Neuronal stem cell (in vitro differentiated cells): ENCODE data around the gene UBE2E1.
A peak's percentile ranks its signal among the peaks of the same experiment; 100 is the strongest.

Source experiments
- DNase-seq: peaks from one replicate; pipeline ENCODE4 v3.0.0-alpha.2; 2013; ENCODE audit warnings: low spot score
- H2AFZ ChIP-seq: one replicate; pipeline ENCODE4 v1.6.1; 2013; ENCODE audit warnings: mild to moderate bottlenecking, low read length, inconsistent platforms
- H2AK5ac ChIP-seq: 2 replicates; pipeline ENCODE4 v1.6.1; 2013; ENCODE audit warnings: low read depth, mild to moderate bottlenecking, inconsistent platforms, low read length, moderate library complexity, mixed read lengths
- H2BK120ac ChIP-seq: 2 replicates; pipeline ENCODE4 v1.6.1; 2013; ENCODE audit warnings: low read depth, mild to moderate bottlenecking, inconsistent platforms, low read length, moderate library complexity, mixed read lengths
- H2BK12ac ChIP-seq: one replicate; pipeline ENCODE4 v1.6.1; 2013; ENCODE audit warnings: low read length, inconsistent platforms
- H2BK15ac ChIP-seq: 2 replicates; pipeline ENCODE4 v1.6.1; 2013; ENCODE audit warnings: mild to moderate bottlenecking, low read length, inconsistent platforms, mixed read lengths
- H2BK5ac ChIP-seq: one replicate; pipeline ENCODE4 v1.6.1; 2013; ENCODE audit warnings: inconsistent platforms, mild to moderate bottlenecking, low read length, moderate library complexity
- H3K14ac ChIP-seq: one replicate; pipeline ENCODE4 v1.6.1; 2013; ENCODE audit warnings: low read length, inconsistent platforms
- H3K18ac ChIP-seq: 2 replicates; pipeline ENCODE4 v1.6.1; 2013; ENCODE audit warnings: low read length, inconsistent platforms
- H3K23ac ChIP-seq: 2 replicates; pipeline ENCODE4 v1.6.1; 2013; ENCODE audit warnings: low read depth, mild to moderate bottlenecking, mixed read lengths, low read length, inconsistent platforms; ENCODE audit not compliant: poor library complexity
- H3K27ac ChIP-seq: replicated peaks from 3 replicates; pipeline ENCODE4 v1.5.1; 2013; ENCODE audit warnings: low read length, inconsistent platforms
- H3K27me3 ChIP-seq, 3 experiments: 2 replicates each; pipeline ENCODE4 v1.6.1; 2013; ENCODE audit warnings: low read length in 3 of 3, mild to moderate bottlenecking in 2 of 3, inconsistent platforms in 1 of 3, low read depth in 1 of 3, mixed read lengths in 1 of 3, moderate library complexity in 1 of 3; ENCODE audit not compliant: control insufficient read depth in 3 of 3, insufficient read depth in 3 of 3
- H3K36me3 ChIP-seq, 2 donors: replicated peaks in 1 of 2; 2 replicates each; pipeline ENCODE4 v1.6.1; 2013; ENCODE audit warnings: low read length in 2 of 2; ENCODE audit not compliant: control insufficient read depth in 2 of 2, insufficient read depth in 2 of 2
- H3K4ac ChIP-seq: 2 replicates; pipeline ENCODE4 v1.6.1; 2013; ENCODE audit warnings: inconsistent platforms, mild to moderate bottlenecking, low read length, moderate library complexity
- H3K4me1 ChIP-seq, 2 donors: 1 replicate in 1 of 2; 2 replicates in 1 of 2; pipeline ENCODE4 v1.6.1; 2013; ENCODE audit warnings: low read length in 2 of 2, low read depth in 1 of 2; ENCODE audit not compliant: control insufficient read depth in 2 of 2, insufficient read depth in 1 of 2
- H3K4me2 ChIP-seq: one replicate; pipeline ENCODE4 v1.6.1; 2013; ENCODE audit warnings: mild to moderate bottlenecking, low read length, inconsistent platforms; ENCODE audit not compliant: insufficient read depth, poor library complexity, severe bottlenecking
- H3K4me3 ChIP-seq, 2 donors: 2 replicates each; pipeline ENCODE4 v1.5.1; 2013; ENCODE audit warnings: low read length in 2 of 2, mild to moderate bottlenecking in 2 of 2, inconsistent platforms in 1 of 2, moderate library complexity in 1 of 2
- H3K79me1 ChIP-seq: one replicate; pipeline ENCODE4 v1.6.1; 2013; ENCODE audit warnings: low read depth, mild to moderate bottlenecking, inconsistent platforms, low read length, moderate library complexity
- H3K9ac ChIP-seq: one replicate; pipeline ENCODE4 v1.6.1; 2013; ENCODE audit warnings: mild to moderate bottlenecking, low read depth, low read length, inconsistent platforms; ENCODE audit not compliant: poor library complexity
- H3K9me3 ChIP-seq, 2 donors: replicated peaks in 1 of 2; 2 replicates each; pipeline versions ENCODE3 to v1.6.1; 2013; ENCODE audit warnings: low read length in 2 of 2, mild to moderate bottlenecking in 2 of 2, inconsistent platforms in 1 of 2, low read depth in 1 of 2, mixed read lengths in 1 of 2, moderate library complexity in 1 of 2; ENCODE audit not compliant: control insufficient read depth in 2 of 2, insufficient read depth in 1 of 2
- H4K8ac ChIP-seq: one replicate; pipeline ENCODE4 v1.6.1; 2013; ENCODE audit warnings: low read depth, mild to moderate bottlenecking, inconsistent platforms, low read length, moderate library complexity
- H4K91ac ChIP-seq: one replicate; pipeline ENCODE4 v1.6.1; 2013; ENCODE audit warnings: low read length, low read depth, mild to moderate bottlenecking, inconsistent platforms; ENCODE audit not compliant: poor library complexity
- WGBS, 2 donors: extraction: QIAGEN DNeasy Blood & Tissue Kit; methylation state at CpG; one replicate each; pipeline ENCODE4 v1.1.7; 2013; ENCODE audit warnings: missing lambda C conversion rate in 2 of 2, mixed read lengths in 1 of 2; ENCODE audit not compliant: insufficient read length in 2 of 2, insufficient replicate concordance in 1 of 2; ENCODE audit errors: extremely low coverage in 2 of 2; 5-methylcytosine and 5-hydroxymethylcytosine counted together

The UBE2E1 gene

GRCh38 chr3:23923786-23924185, 118.0 kb downstream of the UBE2E1 start:
- WGBS, 2 donors = no CpG with 5 or more reads among the region's 2 CpGs
- no peak overlapping the region for H3K4ac ChIP-seq
- no peaks in the 10 kb centered on the region for H3K79me1 ChIP-seq
- H4K8ac ChIP-seq = no peak overlapping the region
- H3K36me3 ChIP-seq = peaks cover 16 to 34% of the 10 kb centered on the region in 2 donors
- peak overlapping the region; percentile 15 for H3K27ac ChIP-seq
- no peak overlapping the region for H3K18ac ChIP-seq
- H2AK5ac ChIP-seq = no peak overlapping the region
- H3K4me1 ChIP-seq = peaks cover 1 to 2% of the 10 kb centered on the region in 2 donors
- H2BK15ac ChIP-seq = no peak overlapping the region
- no peak overlapping the region for H2BK5ac ChIP-seq
- no peak overlapping the region for H2BK12ac ChIP-seq
- no peak overlapping the region for H2BK120ac ChIP-seq
- peaks cover 1 to 2% of the 10 kb centered on the region in 2 donors for H3K9me3 ChIP-seq
- no peak overlapping the region for H3K14ac ChIP-seq
- H3K9ac ChIP-seq = no peak overlapping the region
- H3K27me3 ChIP-seq = no peaks in the 10 kb centered on the region
- no peak for DNase-seq
- H2AFZ ChIP-seq = no peak overlapping the region
- H3K4me3 ChIP-seq = no peak overlapping the region
- H3K23ac ChIP-seq = no peak overlapping the region
- H4K91ac ChIP-seq = no peak overlapping the region
- H3K4me2 ChIP-seq = no peak overlapping the region

DNA sequence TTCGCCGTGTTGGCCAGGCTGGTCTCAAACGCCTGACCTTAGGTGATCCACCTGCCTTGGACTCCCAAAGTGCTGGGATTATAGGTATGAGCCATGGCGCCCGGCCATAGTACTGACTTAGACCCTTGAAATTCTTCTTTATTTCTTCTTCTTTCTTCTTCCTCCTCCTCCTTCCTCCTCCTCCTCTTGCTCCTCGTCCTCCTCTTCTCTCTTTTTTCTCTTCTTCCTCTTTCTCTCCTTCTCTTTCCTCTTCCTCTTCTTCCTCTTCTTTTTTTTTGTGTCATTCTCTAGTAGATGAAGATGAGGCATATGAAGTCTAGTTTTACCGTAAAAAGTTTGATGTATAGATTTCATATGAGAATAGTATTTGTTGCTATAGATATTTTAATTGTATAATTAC, 120.5 kb downstream of the UBE2E1 start:
- Histone ChIP-seq H2AFZ (no peak overlapping the region), H4K8ac (no peak overlapping the region), H3K9me3 (peaks cover 0 to under 1% of the 10 kb centered on the region in 2 donors), H3K27me3 (no peaks in the 10 kb centered on the region), H3K4ac (no peak overlapping the region), H3K23ac (no peak overlapping the region), H2BK15ac (no peak overlapping the region), H4K91ac (no peak overlapping the region), H2AK5ac (no peak overlapping the region), H3K79me1 (no peaks in the 10 kb centered on the region), H3K36me3 (peaks cover 4 to 10% of the 10 kb centered on the region in 2 donors), H3K4me3 (no peak overlapping the region), H3K18ac (no peak overlapping the region), H3K4me1 (peaks cover 0 to 1% of the 10 kb centered on the region in 2 donors), H3K9ac (no peak overlapping the region), H2BK12ac (no peak overlapping the region), H2BK5ac (no peak overlapping the region), H3K14ac (no peak overlapping the region), H3K27ac (no peak overlapping the region), H2BK120ac (no peak overlapping the region), H3K4me2 (no peak overlapping the region)
- WGBS, 2 donors = no CpG with 5 or more reads among the region's 7 CpGs
- DNase-seq = no peak

- no peak overlapping the region for H3K14ac ChIP-seq
- H3K18ac ChIP-seq = no peak overlapping the region
- H3K27ac ChIP-seq = no peak overlapping the region
- no peak overlapping the region for H2BK12ac ChIP-seq
- peaks cover 0 to 1% of the 10 kb centered on the region in 2 donors for H3K4me1 ChIP-seq
- no CpG with 5 or more reads among the region's 3 CpGs for WGBS, 2 donors
- H3K36me3 ChIP-seq = peaks cover 4 to 5% of the 10 kb centered on the region in 2 donors
- no peak overlapping the region for H2AFZ ChIP-seq
- H3K4me3 ChIP-seq = no peak overlapping the region
- no peak for DNase-seq
- H2AK5ac ChIP-seq = no peak overlapping the region
- no peak overlapping the region for H3K4ac ChIP-seq
- H4K91ac ChIP-seq = no peak overlapping the region
- H2BK5ac ChIP-seq = no peak overlapping the region
- H4K8ac ChIP-seq = no peak overlapping the region
- no peaks in the 10 kb centered on the region for H3K9me3 ChIP-seq
- no peak overlapping the region for H3K9ac ChIP-seq
- no peaks in the 10 kb centered on the region for H3K79me1 ChIP-seq
- H2BK120ac ChIP-seq = no peak overlapping the region
- H3K23ac ChIP-seq = no peak overlapping the region
- H3K4me2 ChIP-seq = no peak overlapping the region
- H3K27me3 ChIP-seq = no peaks in the 10 kb centered on the region
- H2BK15ac ChIP-seq = no peak overlapping the region
Measured at GRCh38 chr3:23926736-23927135, 121.0 kb downstream of the UBE2E1 start.

DNA sequence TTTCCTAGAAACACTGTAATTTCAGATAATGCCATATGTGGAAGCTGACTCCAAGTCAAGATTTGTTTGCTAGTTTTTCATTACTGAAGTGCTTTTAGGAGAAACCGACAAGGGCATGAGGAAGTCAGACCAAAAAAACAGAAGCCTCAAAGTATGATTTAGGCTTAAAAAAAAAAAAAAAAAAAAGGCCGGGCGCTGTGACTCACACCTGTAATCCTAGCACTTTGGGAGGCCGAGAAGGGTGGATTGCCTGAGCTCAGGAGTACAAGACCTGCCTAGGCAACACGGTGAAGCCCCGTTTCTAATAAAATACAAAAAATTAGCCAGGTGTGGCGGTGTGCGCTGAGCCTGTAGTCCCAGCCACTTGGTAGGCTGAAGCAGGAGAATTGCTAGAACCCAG, 122.8 kb downstream of the UBE2E1 start:
- H3K18ac ChIP-seq = no peak overlapping the region
- H3K4me2 ChIP-seq = no peak overlapping the region

More for the DNA sequence above, 122.8 kb downstream of the UBE2E1 start:
- no peak overlapping the region for H2BK15ac ChIP-seq
- H3K4me1 ChIP-seq = peaks cover 0 to 1% of the 10 kb centered on the region in 2 donors
- no peaks in the 10 kb centered on the region for H3K27me3 ChIP-seq
- no peak overlapping the region for H3K27ac ChIP-seq
- no peak overlapping the region for H3K23ac ChIP-seq
- H3K36me3 ChIP-seq = no peaks in the 10 kb centered on the region
- no peak overlapping the region for H2BK120ac ChIP-seq
- H3K4me3 ChIP-seq = no peak overlapping the region
- H3K4ac ChIP-seq = no peak overlapping the region
- no peaks in the 10 kb centered on the region for H3K79me1 ChIP-seq
- no peak overlapping the region for H3K9ac ChIP-seq
- no peak overlapping the region for H2AK5ac ChIP-seq
- no peaks in the 10 kb centered on the region for H3K9me3 ChIP-seq
- no peak overlapping the region for H3K14ac ChIP-seq
- no peak overlapping the region for H2AFZ ChIP-seq
- no CpG with 5 or more reads among the region's 8 CpGs for WGBS, 2 donors
- H2BK5ac ChIP-seq = no peak overlapping the region
- no peak overlapping the region for H4K8ac ChIP-seq
- no peak for DNase-seq
- H2BK12ac ChIP-seq = no peak overlapping the region
- H4K91ac ChIP-seq = no peak overlapping the region
